Stimulated activated CD4-positive, alpha-beta T cell treated with anti-CD3 and anti-CD28 coated beads, Interleukin-4, amount 100 ng/mL, for 24 hours (primary cell): Measurements from ENCODE around the gene CDC27.
"Not testable (repeated sequence)": the region's sequence is repeated elsewhere in the genome, so short reads cannot be mapped to it uniquely, and the experiment has no call there.

Source experiments
- DNase-seq: peaks from one replicate; pipeline ENCODE4 v3.0.0-alpha.2; 2020

The CDC27 gene

GRCh38 chr17:47188876-47189731 is at the start of gene CDC27:
TSS of gene CDC27 (minus strand) at chr17:47189295. CDS start at chr17:47189172, 123 bp downstream.
- DNase-seq = peak; percentile 100

- no peak for DNase-seq
These were observed 49.4 kb upstream of the CDC27 start for GRCh38 chr17:47238321-47239010.

- no peak for DNase-seq
These were observed 48.7 kb upstream of the CDC27 start for GRCh38 chr17:47237841-47238240.

- no peak for DNase-seq
These were observed 46.8 kb upstream of the CDC27 start for GRCh38 chr17:47235923-47236322.

- DNase-seq = no peak
These were observed 46.4 kb upstream of the CDC27 start for GRCh38 chr17:47235506-47235905.

- no peak for DNase-seq
These were observed 43.4 kb upstream of the CDC27 start for GRCh38 chr17:47232465-47232864.

- no peak for DNase-seq
These were observed 42.8 kb upstream of the CDC27 start for GRCh38 chr17:47231866-47232265.

GRCh38 chr17:47231334-47231733 is 42.2 kb upstream of the CDC27 start:
- no peak for DNase-seq

- DNase-seq = no peak
These were observed 41.8 kb upstream of the CDC27 start for GRCh38 chr17:47230864-47231263.

- DNase-seq = peak; percentile 78
These were observed 40.7 kb upstream of the CDC27 start for GRCh38 chr17:47229535-47230443.

GRCh38 chr17:47227862-47228261 is 38.8 kb upstream of the CDC27 start:
- DNase-seq = no peak

- no peak for DNase-seq
These were observed 37.0 kb upstream of the CDC27 start for GRCh38 chr17:47225911-47226688.

GRCh38 chr17:47225436-47225858 is 36.4 kb upstream of the CDC27 start:
- no peak for DNase-seq

GRCh38 chr17:47224966-47225365 is 35.9 kb upstream of the CDC27 start:
- DNase-seq = no peak

- DNase-seq = not testable (repeated sequence)
These were observed 35.0 kb upstream of the CDC27 start for GRCh38 chr17:47224077-47224476.

GRCh38 chr17:47223460-47223859 is 34.4 kb upstream of the CDC27 start:
- no peak for DNase-seq

- DNase-seq = no peak
These were observed 33.9 kb upstream of the CDC27 start for GRCh38 chr17:47223007-47223406.

GRCh38 chr17:47222047-47222446 is 33.0 kb upstream of the CDC27 start:
- DNase-seq = no peak

GRCh38 chr17:47221154-47221553 is 32.1 kb upstream of the CDC27 start:
- no peak for DNase-seq

- DNase-seq = no peak
These were observed 31.5 kb upstream of the CDC27 start for GRCh38 chr17:47220531-47220999.

GRCh38 chr17:47219621-47220475 is 30.8 kb upstream of the CDC27 start:
- DNase-seq = no peak
